GM12878 (cell line): ENCODE data around the gene PP2D1. TPM values are rescaled to one million over a fixed set of nuclear protein-coding genes. Genes with fewer than 3 reads are reported as not detected.

Experiments
- ATAC-seq: fragments of 200-7000 bp; cut with Tn5 transposase; 3 replicates; pipeline ENCODE4 v1.9.1; 2020; ENCODE audit warnings: mild to moderate bottlenecking, moderate library complexity
- BruUV-seq: library from RNA; stranded (reverse); fragments of 400-500 nt; replicated peaks from 2 replicates; lab custom pipeline; 2021; lab: Mats Ljungman, UMichigan
- CTCF ChIA-PET: fragments of 300-600 bp; sonication (Branson Sonifier 250); formaldehyde crosslinking; extraction: SDS; loops from one replicate; lab custom pipeline; 2021; ENCODE audit warnings: inconsistent platforms; lab: Yijun Ruan, JAX
- POLR2A ChIA-PET: fragments of 350-600 bp; formaldehyde crosslinking; extraction: SDS; loops from one replicate; lab custom pipeline; 2021; ENCODE audit warnings: inconsistent platforms; lab: Charles Lee
- RAD21 ChIA-PET: fragments of 300-600 bp; sonication (Branson Sonifier 250); formaldehyde crosslinking; loops from one replicate; lab custom pipeline; 2023; ENCODE audit warnings: antibody characterized with exemption; ENCODE audit not compliant: unreplicated experiment; lab: Charles Lee
- SMC1A ChIA-PET: fragments of 300-600 bp; sonication (Branson Sonifier 250); formaldehyde crosslinking; loops from one replicate; lab custom pipeline; 2023; ENCODE audit not compliant: unreplicated experiment, uncharacterized antibody; lab: Charles Lee
- DNase-seq: peaks from one replicate; pipeline ENCODE4 v3.0.0-alpha.2; 2011; ENCODE audit warnings: low read depth, low spot score
- FAIRE-seq: peaks from 3 replicates; lab custom pipeline; 2011; peaks lifted over from hg19 to GRCh38; lab: Jason Lieb, UNC
- H2AFZ ChIP-seq: 2 replicates; pipeline ENCODE4 v1.6.0; 2011; ENCODE audit warnings: low read depth, low read length, control low read depth; ENCODE audit not compliant: control insufficient read depth
- H3K27ac ChIP-seq: 2 replicates; pipeline ENCODE4 v1.5.1; 2011; ENCODE audit warnings: control low read depth; ENCODE audit not compliant: control insufficient read depth, insufficient read depth
- H3K27me3 ChIP-seq, 2 experiments: replicated peaks in 1 of 2; 2 replicates each; pipeline versions ENCODE4 v1.6.0 to v1.6.1; 2011; ENCODE audit warnings: low read length in 1 of 2; ENCODE audit not compliant: control insufficient read depth in 2 of 2, insufficient read depth in 2 of 2
- H3K36me3 ChIP-seq, 2 experiments: 2 replicates each; pipeline ENCODE4 v1.5.1; 2011; ENCODE audit warnings: low read length in 1 of 2; ENCODE audit not compliant: control insufficient read depth in 2 of 2, insufficient read depth in 2 of 2
- H3K4me1 ChIP-seq: 2 replicates; pipeline ENCODE4 v1.6.1; 2011; ENCODE audit warnings: mild to moderate bottlenecking, low read length, moderate library complexity, mixed read lengths; ENCODE audit not compliant: control insufficient read depth, insufficient read depth
- H3K4me2 ChIP-seq: 2 replicates; pipeline ENCODE4 v1.6.0; 2011; ENCODE audit warnings: control low read depth; ENCODE audit not compliant: control insufficient read depth, insufficient read depth
- H3K4me3 ChIP-seq: fragments of 200-600 bp; sonication (generic); 2 replicates; pipeline ENCODE4 v1.5.1; 2016
- H3K79me2 ChIP-seq: 2 replicates; pipeline ENCODE4 v1.6.0; 2011; ENCODE audit warnings: low read length; ENCODE audit not compliant: control insufficient read depth, insufficient read depth
- H3K9ac ChIP-seq: 2 replicates; pipeline ENCODE4 v1.8.0; 2011; ENCODE audit warnings: low read length, control low read depth, mixed read lengths; ENCODE audit not compliant: control insufficient read depth, insufficient read depth
- H3K9me3 ChIP-seq: replicated peaks from 3 replicates; pipeline ENCODE4 v1.5.1; 2011; ENCODE audit warnings: mild to moderate bottlenecking, low read length; ENCODE audit not compliant: control insufficient read depth, insufficient read depth
- H4K20me1 ChIP-seq: 2 replicates; pipeline ENCODE4 v1.6.0; 2011; ENCODE audit not compliant: control insufficient read depth, insufficient read depth
- ETV6 ChIP-seq, 2 experiments: fragments of 450-650 bp in 1 of 2; IDR thresholded peaks in 1 of 2; conservative IDR thresholded peaks in 1 of 2; 2 replicates each; pipeline ENCODE4 v1.6.1; 2014; ENCODE audit warnings: antibody characterized with exemption in 1 of 2, borderline replicate concordance in 1 of 2, low read depth in 1 of 2, mild to moderate bottlenecking in 1 of 2, moderate library complexity in 1 of 2
- JUNB ChIP-seq: IDR thresholded peaks from 2 replicates; pipeline ENCODE4 v1.6.1; 2016; ENCODE audit warnings: antibody characterized with exemption, mild to moderate bottlenecking
- MYB ChIP-seq: fragments of 150-350 bp; IDR thresholded peaks from 2 replicates; pipeline ENCODE4 v1.6.1; 2014; ENCODE audit warnings: mild to moderate bottlenecking, low read depth, low read length, borderline replicate concordance
- NBN ChIP-seq: fragments of 450-650 bp; IDR thresholded peaks from 2 replicates; pipeline ENCODE4 v1.6.1; 2016
- NFXL1 ChIP-seq: fragments of 450-650 bp; IDR thresholded peaks from 2 replicates; pipeline ENCODE4 v1.6.1; 2017; ENCODE audit warnings: antibody characterized with exemption, mild to moderate bottlenecking, borderline replicate concordance
- NRF1 ChIP-seq: conservative IDR thresholded peaks from 2 replicates; pipeline ENCODE4 v1.6.1; 2011; ENCODE audit warnings: mild to moderate bottlenecking, low read depth, low read length, improper control_type of control experiment
- RAD21 ChIP-seq: IDR thresholded peaks from 2 replicates; pipeline ENCODE4 v1.6.1; 2011; ENCODE audit warnings: mild to moderate bottlenecking, low read depth, low read length, moderate library complexity; ENCODE audit not compliant: insufficient read depth
- RAD51 ChIP-seq: fragments of 450-650 bp; IDR thresholded peaks from 2 replicates; pipeline ENCODE4 v1.6.1; 2016; ENCODE audit warnings: moderate library complexity, mild to moderate bottlenecking, inconsistent platforms
- SIN3A ChIP-seq: IDR thresholded peaks from 2 replicates; pipeline ENCODE4 v1.6.1; 2012; ENCODE audit warnings: low read depth, low read length, improper control_type of control experiment
- SP1 ChIP-seq: IDR thresholded peaks from one replicate; pipeline ENCODE4 v1.6.1; 2011; ENCODE audit warnings: low read depth, low read length
- WRNIP1 ChIP-seq: IDR thresholded peaks from 2 replicates; pipeline ENCODE4 v1.6.1; 2011; ENCODE audit warnings: low read depth, low read length, improper control_type of control experiment, borderline replicate concordance
- ZNF622 ChIP-seq: fragments of 450-650 bp; IDR thresholded peaks from 2 replicates; pipeline ENCODE4 v1.6.1; 2017; ENCODE audit warnings: mild to moderate bottlenecking, inconsistent platforms
- WGBS: methylation state at CpG from one replicate; pipeline ENCODE4 v1.1.6; 2016; ENCODE audit warnings: low lambda C conversion rate; ENCODE audit not compliant: insufficient replicate concordance, insufficient coverage; ENCODE audit errors: missing lambda C conversion rate; 5-methylcytosine and 5-hydroxymethylcytosine counted together
- in situ Hi-C: fragments of 300-500 bp; cut with MboI; formaldehyde crosslinking; loops from 9 replicates; pipeline ENCODE4 v1.14.3; 2018; ENCODE audit warnings: mixed read lengths
- intact Hi-C: fragments of 100-400 bp; cut with micrococcal nuclease; formaldehyde crosslinking; loops from one replicate; pipeline ENCODE4 v1.14.2; 2022; ENCODE audit not compliant: unreplicated experiment
- polyA plus RNA-seq, 11 experiments: library from polyadenylated mRNA; depleted of rRNA in 4 of 11; unstranded in 6 of 11; stranded (reverse) in 5 of 11; fragments of >200 nt; fragmentation: Nextera tagmentation in 4 of 11; fragmentation: Illumina TruSeq in 1 of 11; extraction: Ambion mirVana in 4 of 11; extraction: Trizol in 1 of 11; gene quantifications; 1 replicate in 1 of 11; 2 replicates in 10 of 11; pipeline versions ENCODE4 v1.2.1 to v1.2.3, GENCODE V29; 2011 to 2016; ENCODE audit warnings: inconsistent platforms in 2 of 11, missing spikeins in 2 of 11, low read depth in 1 of 11
- total RNA-seq, 4 experiments: library from RNA; depleted of rRNA in 3 of 4; stranded (reverse); fragments of >200 nt in 3 of 4; fragmentation: Illumina TruSeq in 1 of 4; extraction: Trizol in 1 of 4; gene quantifications; 2 replicates each; pipeline versions ENCODE4 v1.2.1 to v1.2.3, GENCODE V29; 2013 to 2021
- TF ChIP-seq, protein P1 (sequence below): IDR thresholded peaks from 2 replicates; pipeline ENCODE4 v1.6.1; 2012; ENCODE audit warnings: low read depth, low read length, improper control_type of control experiment
- TF ChIP-seq, protein P2 (sequence below): IDR thresholded peaks from 2 replicates; pipeline ENCODE4 v1.6.1; 2012; ENCODE audit warnings: low read depth, low read length, improper control_type of control experiment
- TF ChIP-seq, protein P3 (sequence below): IDR thresholded peaks from 2 replicates; pipeline ENCODE4 v1.6.1; 2012; ENCODE audit warnings: low read length, inconsistent platforms
- TF ChIP-seq, protein P4 (sequence below): IDR thresholded peaks from 2 replicates; pipeline ENCODE4 v1.6.1; 2011; ENCODE audit warnings: low read depth, low read length, improper control_type of control experiment, borderline replicate concordance

PP2D1 gene
- total and polyA plus RNA-seq, 10 of the 15 experiments (the other 5 are each of a cell fraction or from before 2014, with no cell fraction given), result 0.04 to 0.18 (median 0.17) TPM; not detected in 7

DNA sequence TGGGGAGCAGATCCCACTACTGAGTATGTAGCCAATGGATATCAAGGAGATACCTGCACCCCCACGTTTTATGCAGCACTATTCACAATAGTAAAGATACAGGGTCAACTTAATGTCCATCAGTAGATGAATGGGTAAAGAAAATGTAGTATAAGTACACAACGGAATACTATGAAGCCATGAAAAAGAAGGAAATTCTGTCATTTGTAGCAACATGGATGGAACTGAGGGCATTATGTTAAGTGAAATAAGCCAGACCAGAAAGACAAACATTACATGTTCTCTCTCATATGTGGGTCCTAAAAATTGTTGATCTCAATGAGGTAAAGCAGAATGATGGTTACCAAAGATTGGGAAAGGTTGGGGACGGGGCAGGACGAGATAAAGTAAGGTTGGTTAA, 14.6 kb downstream of the PP2D1 start (continued):
- TF ChIP-seq, protein P1, sequence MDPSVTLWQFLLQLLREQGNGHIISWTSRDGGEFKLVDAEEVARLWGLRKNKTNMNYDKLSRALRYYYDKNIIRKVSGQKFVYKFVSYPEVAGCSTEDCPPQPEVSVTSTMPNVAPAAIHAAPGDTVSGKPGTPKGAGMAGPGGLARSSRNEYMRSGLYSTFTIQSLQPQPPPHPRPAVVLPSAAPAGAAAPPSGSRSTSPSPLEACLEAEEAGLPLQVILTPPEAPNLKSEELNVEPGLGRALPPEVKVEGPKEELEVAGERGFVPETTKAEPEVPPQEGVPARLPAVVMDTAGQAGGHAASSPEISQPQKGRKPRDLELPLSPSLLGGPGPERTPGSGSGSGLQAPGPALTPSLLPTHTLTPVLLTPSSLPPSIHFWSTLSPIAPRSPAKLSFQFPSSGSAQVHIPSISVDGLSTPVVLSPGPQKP, result no peak
- TF ChIP-seq SIN3A, result no peak
- TF ChIP-seq RAD51, result no peak
- TF ChIP-seq, protein P2, sequence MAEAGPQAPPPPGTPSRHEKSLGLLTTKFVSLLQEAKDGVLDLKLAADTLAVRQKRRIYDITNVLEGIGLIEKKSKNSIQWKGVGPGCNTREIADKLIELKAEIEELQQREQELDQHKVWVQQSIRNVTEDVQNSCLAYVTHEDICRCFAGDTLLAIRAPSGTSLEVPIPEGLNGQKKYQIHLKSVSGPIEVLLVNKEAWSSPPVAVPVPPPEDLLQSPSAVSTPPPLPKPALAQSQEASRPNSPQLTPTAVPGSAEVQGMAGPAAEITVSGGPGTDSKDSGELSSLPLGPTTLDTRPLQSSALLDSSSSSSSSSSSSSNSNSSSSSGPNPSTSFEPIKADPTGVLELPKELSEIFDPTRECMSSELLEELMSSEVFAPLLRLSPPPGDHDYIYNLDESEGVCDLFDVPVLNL, result no peak
- TF ChIP-seq, protein P3, sequence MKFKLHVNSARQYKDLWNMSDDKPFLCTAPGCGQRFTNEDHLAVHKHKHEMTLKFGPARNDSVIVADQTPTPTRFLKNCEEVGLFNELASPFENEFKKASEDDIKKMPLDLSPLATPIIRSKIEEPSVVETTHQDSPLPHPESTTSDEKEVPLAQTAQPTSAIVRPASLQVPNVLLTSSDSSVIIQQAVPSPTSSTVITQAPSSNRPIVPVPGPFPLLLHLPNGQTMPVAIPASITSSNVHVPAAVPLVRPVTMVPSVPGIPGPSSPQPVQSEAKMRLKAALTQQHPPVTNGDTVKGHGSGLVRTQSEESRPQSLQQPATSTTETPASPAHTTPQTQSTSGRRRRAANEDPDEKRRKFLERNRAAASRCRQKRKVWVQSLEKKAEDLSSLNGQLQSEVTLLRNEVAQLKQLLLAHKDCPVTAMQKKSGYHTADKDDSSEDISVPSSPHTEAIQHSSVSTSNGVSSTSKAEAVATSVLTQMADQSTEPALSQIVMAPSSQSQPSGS, result no peak
- no peak for TF ChIP-seq MYB

DNA sequence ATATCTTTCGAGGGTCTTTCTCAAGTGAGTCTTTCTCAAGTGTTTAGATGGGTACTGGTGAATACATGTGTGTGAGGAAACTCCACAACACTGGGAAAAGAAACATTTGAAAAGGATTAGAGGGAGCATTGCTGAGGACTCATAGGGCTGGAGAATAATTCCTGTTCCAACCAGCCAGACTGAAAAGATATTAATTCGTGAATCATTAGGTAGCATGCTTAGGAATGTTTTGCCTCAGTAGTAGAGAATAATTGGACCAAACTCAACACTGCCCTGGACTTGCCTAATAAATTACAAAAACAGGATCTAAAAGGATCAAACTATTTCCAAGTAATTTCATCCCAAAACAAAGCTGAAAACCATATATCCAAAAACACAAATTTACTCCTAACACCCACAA, 17.3 kb downstream of the PP2D1 start:
- ChIA-PET CTCF (no interaction called here), POLR2A (no interaction called here)
- H3K36me3 ChIP-seq, result no peaks in the 10 kb centered on the region
- no peak for TF ChIP-seq RAD21
- TF ChIP-seq SP1, result no peak
- TF ChIP-seq JUNB, result no peak
- TF ChIP-seq NRF1, result no peak
- TF ChIP-seq NFXL1, result no peak
- TF ChIP-seq ZNF622, result no peak
- no peak for TF ChIP-seq ETV6 (conservative IDR thresholded peaks at IDR 0.05 in 1 of 2, IDR thresholded peaks at IDR 0.05 in 1 of 2; ENCODE audit: borderline replicate concordance in 1 of 2, low read depth in 1 of 2)
- TF ChIP-seq NBN, result no peak
- TF ChIP-seq, protein P4, sequence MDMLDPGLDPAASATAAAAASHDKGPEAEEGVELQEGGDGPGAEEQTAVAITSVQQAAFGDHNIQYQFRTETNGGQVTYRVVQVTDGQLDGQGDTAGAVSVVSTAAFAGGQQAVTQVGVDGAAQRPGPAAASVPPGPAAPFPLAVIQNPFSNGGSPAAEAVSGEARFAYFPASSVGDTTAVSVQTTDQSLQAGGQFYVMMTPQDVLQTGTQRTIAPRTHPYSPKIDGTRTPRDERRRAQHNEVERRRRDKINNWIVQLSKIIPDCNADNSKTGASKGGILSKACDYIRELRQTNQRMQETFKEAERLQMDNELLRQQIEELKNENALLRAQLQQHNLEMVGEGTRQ, result no peak
- TF ChIP-seq WRNIP1, result no peak

More for the DNA sequence above, 17.3 kb downstream of the PP2D1 start:
- ChIA-PET RAD21 (no interaction called here), SMC1A (interaction anchor here (1.0 kb wide), 1 partner anchor 42 kb away, joined by 4 read pairs; no protein-coding TSS in a partner anchor)
- Histone ChIP-seq H3K27ac (no peak overlapping the region), H3K9me3 (no peaks in the 10 kb centered on the region), H3K9ac (no peak overlapping the region), H3K4me2 (no peak overlapping the region), H3K79me2 (no peaks in the 10 kb centered on the region), H4K20me1 (no peaks in the 10 kb centered on the region), H3K27me3 (no peaks in the 10 kb centered on the region), H2AFZ (no peak overlapping the region), H3K4me3 (no peak overlapping the region), H3K4me1 (no peaks in the 10 kb centered on the region)
- in situ Hi-C loops (no loop called here), intact Hi-C loops (no loop called here)
- BruUV-seq, result no TSS peak
- DNase-seq, result no peak
- peak; percentile 13 for FAIRE-seq
- no peak for ATAC-seq
- WGBS, result 52% methylated on average over 2 of the region's 2 CpGs
